Hepatocyte (in vitro differentiated cells): Measurements from ENCODE around the gene EYA4.

Source experiments
- EZH2phosphoT487 ChIP-seq: fragments of 200-600 bp; sonication (generic); IDR thresholded peaks from one replicate; pipeline ENCODE4 v1.6.1; 2018; ENCODE audit warnings: antibody characterized with exemption, mild to moderate bottlenecking, low read depth, moderate library complexity; ENCODE audit not compliant: unreplicated experiment, severe bottlenecking
- TF ChIP-seq, protein P1 (sequence below): fragments of 200-600 bp; sonication (generic); IDR thresholded peaks from 2 replicates; pipeline ENCODE4 v1.5.1; 2016; ENCODE audit warnings: antibody characterized with exemption, mild to moderate bottlenecking; ENCODE audit not compliant: poor library complexity

DNA sequence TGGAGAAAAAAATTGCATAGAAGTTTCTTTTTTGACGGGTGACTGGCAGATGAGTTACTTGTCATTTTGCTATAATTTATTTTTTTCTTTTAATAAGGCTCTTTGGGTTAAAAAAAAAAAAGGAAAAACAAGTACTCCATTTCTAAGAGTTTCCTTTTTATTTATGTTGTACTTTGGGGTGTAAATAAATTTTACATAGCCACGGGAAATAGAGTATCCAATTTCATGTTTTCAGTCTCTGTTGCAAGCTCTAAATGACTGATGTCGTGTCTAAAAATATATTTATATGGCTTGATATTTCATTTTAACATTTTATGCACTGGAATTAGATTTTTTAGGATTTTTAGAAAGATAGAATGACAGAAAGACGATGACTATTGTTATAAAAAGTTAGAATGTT, 3.4 kb downstream of the EYA4 start:
- TF ChIP-seq, protein P1, sequence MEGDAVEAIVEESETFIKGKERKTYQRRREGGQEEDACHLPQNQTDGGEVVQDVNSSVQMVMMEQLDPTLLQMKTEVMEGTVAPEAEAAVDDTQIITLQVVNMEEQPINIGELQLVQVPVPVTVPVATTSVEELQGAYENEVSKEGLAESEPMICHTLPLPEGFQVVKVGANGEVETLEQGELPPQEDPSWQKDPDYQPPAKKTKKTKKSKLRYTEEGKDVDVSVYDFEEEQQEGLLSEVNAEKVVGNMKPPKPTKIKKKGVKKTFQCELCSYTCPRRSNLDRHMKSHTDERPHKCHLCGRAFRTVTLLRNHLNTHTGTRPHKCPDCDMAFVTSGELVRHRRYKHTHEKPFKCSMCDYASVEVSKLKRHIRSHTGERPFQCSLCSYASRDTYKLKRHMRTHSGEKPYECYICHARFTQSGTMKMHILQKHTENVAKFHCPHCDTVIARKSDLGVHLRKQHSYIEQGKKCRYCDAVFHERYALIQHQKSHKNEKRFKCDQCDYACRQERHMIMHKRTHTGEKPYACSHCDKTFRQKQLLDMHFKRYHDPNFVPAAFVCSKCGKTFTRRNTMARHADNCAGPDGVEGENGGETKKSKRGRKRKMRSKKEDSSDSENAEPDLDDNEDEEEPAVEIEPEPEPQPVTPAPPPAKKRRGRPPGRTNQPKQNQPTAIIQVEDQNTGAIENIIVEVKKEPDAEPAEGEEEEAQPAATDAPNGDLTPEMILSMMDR, result no peak
- TF ChIP-seq EZH2phosphoT487, result no peak
